Lower leg skin (tissue), 3 donors: ENCODE measurements around the gene GMCL1.

ENCODE experiments used
- POLR2A ChIP-seq, 2 donors: fragments of 450-650 bp; IDR thresholded peaks; one replicate each; pipeline ENCODE4 v1.6.1; 2016 to 2017; ENCODE audit warnings: antibody characterized with exemption in 2 of 2, mild to moderate bottlenecking in 1 of 2, moderate library complexity in 1 of 2
- TF ChIP-seq, protein P1 (sequence below), 3 donors: fragments of 450-650 bp; IDR thresholded peaks; one replicate each; pipeline ENCODE4 v1.5.1; 2016; ENCODE audit warnings: antibody characterized with exemption in 3 of 3, mild to moderate bottlenecking in 3 of 3, moderate library complexity in 2 of 3

DNA sequence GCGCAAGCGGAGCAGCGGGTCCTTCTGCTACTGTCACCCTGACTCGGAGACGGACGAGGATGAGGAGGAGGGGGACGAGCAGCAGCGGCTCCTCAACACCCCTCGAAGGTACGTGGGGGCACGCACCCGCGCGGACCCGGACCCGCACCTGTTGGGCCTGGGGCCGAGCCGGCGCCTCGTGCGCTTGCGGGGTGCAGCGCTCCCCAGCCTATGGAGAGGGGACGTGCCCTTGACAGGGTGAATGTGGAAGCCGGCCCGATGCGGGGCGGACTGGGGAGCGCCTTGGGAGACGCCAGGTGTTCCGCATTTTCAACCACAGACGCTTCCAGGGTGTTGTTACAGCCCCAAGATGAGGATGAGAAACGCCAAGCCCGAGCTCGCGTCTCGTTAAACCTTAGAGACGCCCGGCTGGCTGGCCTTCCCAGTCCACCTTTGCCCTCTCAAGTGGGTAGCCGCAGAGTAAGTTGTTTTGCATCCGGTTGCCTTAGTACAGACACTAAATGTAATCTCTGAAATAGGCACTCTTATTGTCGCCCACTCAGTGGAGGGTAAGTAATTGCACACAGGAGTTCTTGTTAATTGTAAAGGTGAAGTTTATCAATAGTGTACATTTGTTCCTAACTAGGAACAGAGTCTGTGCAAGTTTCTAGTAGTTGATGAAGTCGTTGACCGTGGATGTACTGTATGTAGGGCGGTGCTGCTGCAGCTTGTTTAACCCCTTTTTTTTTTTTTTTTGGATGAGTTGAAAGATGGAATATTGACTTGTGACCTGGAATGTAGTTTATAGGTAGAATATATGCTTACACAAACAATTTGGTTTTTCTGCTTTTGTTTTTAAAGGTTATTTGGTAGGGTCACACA lies 815 bp downstream of the GMCL1 start:
- TF ChIP-seq, protein P1, sequence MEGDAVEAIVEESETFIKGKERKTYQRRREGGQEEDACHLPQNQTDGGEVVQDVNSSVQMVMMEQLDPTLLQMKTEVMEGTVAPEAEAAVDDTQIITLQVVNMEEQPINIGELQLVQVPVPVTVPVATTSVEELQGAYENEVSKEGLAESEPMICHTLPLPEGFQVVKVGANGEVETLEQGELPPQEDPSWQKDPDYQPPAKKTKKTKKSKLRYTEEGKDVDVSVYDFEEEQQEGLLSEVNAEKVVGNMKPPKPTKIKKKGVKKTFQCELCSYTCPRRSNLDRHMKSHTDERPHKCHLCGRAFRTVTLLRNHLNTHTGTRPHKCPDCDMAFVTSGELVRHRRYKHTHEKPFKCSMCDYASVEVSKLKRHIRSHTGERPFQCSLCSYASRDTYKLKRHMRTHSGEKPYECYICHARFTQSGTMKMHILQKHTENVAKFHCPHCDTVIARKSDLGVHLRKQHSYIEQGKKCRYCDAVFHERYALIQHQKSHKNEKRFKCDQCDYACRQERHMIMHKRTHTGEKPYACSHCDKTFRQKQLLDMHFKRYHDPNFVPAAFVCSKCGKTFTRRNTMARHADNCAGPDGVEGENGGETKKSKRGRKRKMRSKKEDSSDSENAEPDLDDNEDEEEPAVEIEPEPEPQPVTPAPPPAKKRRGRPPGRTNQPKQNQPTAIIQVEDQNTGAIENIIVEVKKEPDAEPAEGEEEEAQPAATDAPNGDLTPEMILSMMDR (IDR thresholded peaks at IDR 0.05) = no peak
- no peak for TF ChIP-seq POLR2A (IDR thresholded peaks at IDR 0.05)
